Measurements from ENCODE around the gene CD82.
"Not testable (repeated sequence)": the region's sequence is repeated elsewhere in the genome, so short reads cannot be mapped to it uniquely, and the experiment has no call there.

CD82 gene

DNA sequence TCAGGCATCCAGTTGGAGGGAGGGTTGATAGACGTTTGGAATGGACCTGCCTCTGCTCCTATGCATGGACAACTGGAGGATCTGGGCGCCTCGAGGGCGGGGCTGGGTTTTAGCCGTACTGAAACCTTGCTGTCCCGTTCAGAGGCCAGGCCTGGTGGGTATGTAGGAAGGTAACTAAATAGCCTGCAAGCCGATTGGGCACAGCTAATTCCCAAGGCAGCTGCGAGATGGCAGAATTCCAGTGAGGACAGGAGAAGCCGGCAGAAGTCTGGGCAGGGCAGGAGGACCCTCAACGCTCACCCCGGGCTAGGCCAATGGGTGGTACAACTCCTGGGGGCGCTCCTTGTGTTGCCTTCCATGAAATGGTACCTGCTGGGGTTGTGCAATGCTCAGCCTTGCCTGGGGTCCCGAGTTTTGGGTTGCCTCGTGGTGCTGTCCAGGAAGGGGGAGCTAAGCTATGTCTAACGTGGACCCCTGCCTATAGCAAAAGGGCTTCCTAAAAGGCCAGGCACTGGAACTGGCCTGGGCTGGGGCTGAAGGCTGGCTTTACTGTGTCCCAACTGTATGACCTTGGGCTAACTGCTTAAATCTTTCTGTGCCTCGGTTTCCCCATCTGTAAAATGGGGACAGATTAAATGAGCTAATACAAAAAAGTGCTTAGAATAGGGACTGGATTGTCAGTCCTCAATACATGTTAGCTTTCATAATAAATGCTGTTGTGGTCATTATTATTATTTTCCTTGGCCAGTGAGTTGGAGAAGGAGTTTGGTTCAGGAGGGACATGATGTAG, 30.1 kb upstream of the CD82 start:
- no peak for DNase-seq

DNA sequence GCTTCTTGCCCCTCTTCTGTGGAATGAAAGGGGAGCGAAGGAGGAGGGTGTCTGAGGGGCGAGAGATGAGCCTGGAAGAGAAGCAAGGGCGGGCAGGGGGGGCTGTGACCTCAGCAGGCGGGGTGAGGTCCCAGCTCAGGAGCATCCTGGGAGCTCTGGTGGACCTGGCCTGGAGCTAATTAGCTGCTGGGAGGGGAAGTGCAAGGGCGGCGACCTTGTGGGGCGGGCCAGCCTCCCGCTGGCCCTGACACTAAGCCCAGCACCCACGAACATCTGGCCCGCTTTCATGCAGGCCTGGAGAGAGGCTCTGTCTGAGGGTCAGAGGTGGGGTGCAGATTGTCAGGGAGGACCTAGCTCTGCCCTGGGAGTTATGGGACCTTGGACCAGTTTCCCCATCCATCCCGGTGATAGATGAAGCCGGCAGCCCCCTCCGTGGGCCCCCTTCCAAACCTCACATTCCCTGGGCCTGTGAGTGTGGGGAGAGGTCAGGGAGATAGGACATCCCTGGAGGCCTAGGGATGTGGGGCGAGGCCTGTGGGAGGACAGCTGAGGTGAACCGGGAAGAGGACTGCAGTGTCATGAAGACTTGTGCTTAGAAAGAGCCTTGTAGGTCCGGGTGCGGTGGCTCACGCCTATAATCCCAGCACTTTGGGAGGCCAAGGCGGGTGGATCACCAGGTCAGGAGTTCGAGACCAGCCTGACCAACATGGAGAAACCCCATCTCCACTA, 28.5 kb upstream of the CD82 start:
- no peak for DNase-seq

DNA sequence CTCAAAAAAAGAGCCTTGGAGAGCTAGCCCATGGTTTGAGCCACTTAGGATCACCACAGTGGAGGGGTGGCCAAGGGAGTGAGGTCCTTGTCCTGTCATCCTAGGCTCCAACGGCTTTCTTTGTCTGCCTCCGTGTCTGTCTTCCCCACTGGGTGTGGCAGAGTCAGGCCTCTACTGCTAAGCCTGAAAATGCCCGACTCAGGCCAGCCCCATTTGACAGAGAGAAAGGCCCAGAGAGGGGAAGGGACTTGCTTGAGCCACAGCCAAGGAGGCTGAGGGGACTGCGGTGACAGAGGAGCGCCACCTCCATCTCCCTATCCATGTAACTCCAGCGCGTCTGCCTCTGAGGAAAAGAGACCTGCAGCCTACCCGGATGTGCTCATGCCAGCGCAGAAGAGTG, 27.8 kb upstream of the CD82 start:
- DNase-seq: no peak

DNA sequence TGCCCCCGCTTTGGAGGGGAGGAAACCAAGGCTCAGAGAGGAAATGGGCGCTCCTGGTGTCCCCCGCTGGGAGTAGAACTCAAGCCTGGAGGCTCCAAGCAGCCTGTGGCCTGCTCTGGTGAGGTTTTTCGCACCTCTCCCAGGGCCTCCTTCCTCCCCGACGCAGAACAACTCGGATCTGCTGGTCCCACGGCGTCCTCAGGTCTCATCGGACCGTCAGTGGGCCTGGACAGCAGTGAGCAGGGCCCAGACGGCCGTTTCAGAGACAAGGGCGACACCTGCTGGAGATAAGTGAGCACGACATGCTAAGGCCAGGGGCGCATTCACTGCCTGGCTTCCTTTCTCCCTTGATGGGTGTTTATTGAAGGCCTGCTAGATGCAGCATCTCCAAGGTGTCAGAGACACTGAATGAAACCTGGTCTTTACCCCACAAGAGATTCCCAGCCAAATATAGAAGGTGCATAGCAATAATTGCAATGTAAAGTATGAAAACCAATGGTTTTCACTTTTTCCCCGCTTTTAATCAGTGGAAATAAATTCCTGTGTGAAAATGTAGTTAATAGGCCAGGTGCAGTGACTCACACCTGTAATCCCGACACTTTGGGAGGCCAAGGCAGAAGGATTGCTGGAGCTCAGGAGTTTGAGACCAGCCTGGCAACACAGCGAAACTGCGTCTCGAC, 26.9 kb upstream of the CD82 start:
- peak; percentile 71 for DNase-seq

DNA sequence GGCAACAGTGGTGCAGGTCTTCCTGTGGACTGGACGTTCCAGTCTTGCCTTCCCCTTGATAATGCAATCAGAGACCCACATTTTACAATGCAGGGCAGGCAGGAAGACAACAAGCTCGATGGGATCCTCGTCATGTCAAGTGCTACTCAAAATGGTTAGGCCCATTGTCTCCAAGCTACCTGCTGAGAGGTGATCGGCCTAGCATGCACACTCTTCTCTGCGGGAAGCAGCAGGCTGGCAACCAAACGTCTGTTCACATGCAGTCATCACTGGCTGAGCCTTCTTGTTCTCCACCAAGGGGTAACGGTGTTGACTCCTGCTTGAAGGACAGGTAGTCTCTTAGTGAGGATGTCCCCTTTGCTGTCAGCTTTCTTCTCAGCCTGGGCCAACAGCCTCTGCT, 25.5 kb upstream of the CD82 start:
- DNase-seq: no peak

DNA sequence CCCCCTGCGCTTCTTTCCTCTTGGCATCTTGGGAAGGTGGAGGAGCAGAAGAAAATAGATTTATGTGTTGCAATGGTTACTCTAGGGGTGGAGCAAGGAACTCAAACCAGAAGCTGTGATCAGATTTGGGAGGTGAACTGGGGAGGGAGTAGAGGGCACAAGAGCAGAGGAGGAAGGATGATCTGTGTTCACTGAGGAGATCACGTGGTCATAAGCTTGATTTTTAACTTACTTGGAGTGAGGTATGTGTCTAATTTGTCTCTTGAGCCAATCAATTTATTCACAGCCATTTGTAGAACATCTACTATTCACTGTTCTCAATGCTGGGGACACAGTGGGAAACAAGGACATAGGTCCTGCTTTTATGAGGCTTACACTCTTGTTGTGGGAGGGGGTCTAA, 24.8 kb upstream of the CD82 start:
- no peak for DNase-seq

DNA sequence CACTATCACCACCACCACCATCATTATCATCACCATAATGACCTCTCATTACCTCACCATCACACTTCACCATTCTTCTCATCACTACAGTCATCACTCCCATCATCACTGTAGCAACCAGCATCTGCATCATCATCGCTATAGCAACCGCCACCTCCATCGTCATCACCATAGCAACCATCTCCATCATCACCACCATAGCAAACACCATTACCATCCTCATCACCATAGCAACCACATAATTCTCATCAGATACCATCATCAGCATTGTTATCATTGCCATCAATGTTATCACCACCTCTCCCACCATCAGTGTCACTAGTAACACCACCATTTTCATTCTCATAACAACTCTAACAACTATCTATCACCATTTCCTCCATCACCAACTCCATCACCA, 23.1 kb upstream of the CD82 start:
- no peak for DNase-seq

DNA sequence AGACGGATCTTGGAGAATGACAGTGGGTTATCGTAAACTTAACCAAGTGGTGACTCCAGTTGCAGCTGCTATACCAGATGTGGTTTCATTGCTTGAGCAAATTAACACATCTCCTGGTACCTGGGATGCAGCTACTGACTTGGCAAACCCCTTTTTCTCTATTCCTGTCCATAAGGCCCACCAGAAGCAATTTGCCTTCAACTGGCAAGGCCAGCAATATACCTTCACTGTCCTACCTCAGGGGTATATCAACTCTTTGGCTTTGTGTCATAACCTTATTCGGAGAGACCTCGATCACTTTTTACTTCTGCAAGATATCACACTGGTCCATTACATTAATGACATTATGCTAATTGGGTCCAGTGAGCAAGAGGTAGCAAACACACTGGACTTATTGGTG, 18.5 kb upstream of the CD82 start:
- not testable (repeated sequence) for DNase-seq

DNA sequence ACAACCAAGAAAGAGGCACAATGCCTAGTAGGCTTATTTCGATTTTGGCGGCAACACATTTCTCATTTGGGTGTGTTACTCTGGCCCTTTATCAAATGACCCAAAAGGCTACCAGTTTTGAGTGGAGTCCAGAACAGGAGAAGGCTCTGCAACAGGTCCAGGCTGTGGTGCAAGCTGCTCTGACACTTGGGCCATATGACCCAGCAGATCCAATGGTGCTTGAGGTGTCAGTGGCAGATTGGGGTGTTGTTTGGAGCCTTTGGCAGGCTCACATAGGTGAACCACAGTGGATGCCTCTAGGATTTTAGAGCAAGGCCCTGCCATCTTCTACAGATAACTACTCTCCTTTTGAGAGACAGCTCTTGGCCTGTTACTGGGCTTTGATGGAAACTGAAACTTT, 17.9 kb upstream of the CD82 start:
- not testable (repeated sequence) for DNase-seq

DNA sequence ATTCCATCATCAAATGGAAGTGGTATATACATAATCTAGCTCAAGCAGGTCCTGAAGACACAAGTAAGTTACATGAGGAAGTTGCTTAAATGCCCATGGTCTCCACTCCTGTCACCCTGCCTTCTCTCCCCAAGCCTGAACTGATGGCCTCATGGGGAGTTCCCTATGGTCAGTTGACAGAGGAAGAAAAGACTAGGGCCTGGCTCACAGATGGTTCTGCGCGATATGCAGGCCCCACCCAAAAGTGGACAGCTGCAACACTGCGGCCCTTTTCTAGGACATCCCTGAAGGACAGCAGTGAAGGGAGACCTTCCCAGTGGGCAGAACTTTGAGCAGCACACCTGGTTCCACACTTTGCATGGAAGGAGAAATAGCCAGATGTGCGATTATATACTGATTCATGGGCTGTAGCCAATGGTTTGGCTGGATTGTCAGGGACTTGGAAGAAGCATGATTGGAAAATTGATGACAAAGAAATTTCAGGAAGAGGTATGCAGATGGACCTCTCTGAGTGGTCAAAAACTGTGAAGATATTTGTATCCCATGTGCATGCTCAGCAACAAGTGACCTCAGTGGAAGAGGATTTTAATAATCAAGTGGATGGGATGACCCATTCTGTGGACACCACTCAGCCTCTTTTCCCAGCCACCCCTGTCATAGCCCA, 17.3 kb upstream of the CD82 start:
- no peak for DNase-seq

DNA sequence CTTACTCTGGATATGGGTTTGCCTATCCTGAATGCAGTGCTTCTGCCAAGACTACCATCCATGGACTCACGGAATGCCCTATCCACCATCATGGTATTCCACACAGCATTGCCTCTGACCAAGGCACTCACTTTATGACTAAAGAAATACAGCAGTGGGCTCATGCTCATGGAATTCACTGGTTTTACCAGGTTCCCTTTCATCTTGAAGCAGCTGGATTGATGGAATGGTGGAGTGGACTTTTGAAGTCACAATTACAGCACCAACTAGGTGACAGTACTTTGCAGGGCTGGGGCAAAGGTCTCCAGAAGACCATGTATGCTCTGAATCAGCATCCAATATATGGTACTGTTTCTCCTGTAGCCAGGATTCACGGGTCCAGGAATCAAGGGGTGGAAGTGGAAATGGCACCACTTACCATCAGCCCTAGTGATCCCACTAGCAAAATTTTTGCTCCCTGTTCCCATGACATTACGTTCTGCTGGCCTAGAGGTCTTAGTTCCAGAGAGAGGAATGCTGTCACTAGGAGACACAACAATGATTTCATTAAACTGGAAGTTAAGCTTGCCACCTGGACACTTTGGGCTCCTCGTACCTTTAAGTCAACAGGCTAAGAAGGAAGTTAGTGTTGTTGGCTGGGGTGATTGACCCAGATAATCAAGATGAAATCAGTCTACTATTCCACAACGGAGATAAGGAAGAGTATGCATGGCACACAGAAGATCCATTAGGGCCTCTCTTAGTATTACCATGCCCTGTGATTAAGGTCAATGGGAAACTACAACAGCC, 16.3 kb upstream of the CD82 start:
- not testable (repeated sequence) for DNase-seq

DNA sequence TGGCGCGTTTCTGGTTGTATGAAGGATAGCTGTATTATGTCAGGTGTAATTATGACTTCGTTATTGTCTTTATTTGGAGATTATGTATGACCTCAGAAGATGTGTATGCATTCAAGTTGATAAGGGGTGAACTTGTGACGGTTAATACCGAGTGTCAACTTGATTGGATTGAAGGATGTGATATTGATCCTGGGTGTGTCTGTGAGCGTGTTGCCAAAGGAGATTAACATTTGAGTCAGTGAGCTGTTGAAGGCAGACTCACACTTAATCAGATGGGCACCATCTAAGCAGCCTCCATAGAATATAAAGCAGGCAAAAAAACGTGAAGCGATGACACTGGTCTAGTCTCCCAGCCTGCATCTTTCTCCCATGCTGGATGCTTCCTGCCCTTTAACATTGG, 15.3 kb upstream of the CD82 start:
- DNase-seq: no peak

DNA sequence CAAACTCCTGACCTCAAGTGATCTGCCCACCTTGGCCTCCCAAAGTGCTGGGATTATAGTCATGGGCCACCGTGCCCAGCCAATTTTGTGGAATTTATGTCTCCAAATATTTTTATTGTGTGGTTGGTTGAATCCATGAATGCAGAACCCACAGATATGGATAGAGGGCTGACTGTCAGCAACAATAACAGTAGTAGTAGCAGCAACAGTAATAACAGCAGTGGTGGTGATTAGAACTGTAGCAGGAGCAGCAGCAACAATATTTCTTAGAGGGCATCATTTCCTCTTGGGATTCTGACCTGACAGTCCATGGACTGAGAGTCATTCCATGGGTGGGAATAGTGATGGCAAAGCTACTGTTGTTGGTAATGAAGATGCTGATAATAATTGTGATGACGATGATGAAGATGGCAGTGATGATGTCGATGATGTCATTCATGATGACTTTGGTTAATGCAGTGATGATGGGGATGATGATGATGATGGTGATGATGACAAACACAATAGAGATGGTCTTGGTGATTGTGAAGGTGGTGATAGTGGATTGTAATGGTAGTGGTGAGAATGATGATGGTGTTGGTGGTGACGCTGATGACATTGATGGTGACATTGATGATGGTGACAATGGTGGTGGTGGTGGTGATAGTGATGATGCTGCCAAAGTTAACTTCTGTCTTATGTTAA, 13.9 kb upstream of the CD82 start:
- no peak for DNase-seq

DNA sequence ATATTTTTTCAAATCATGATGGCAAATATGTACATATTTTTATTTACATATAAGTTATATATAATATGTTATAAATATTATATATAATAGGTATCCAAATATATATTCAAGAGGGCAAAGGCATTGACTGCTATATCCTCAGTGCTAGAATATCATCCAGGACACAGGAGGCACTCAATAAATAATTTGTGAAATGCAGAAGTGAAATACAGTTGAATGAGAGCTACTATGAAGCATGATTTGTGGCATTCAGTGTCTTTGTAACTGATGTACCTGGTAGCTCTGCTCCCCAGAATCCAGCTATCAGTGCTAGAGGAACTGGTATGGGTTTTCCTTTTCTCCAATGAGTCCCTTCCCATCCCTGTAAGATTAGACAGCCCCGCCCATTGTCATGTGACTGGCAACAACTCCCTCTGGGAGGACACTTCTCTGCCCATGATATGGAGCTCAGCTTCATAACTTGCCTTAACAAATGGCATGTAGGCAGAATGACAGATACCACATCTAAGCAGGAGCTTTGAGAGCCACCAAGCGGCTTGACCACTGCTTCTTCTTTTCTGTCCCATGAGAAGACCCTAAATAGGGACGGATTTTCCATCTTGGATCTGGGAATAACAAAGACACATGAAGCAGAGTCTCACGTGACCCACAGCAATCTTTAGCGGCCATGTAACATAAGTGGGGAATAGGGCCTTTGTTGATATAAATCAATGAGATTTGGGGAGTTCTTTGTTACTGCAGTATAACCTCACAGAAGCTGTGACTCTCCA, 10.2 kb upstream of the CD82 start:
- DNase-seq: no peak

DNA sequence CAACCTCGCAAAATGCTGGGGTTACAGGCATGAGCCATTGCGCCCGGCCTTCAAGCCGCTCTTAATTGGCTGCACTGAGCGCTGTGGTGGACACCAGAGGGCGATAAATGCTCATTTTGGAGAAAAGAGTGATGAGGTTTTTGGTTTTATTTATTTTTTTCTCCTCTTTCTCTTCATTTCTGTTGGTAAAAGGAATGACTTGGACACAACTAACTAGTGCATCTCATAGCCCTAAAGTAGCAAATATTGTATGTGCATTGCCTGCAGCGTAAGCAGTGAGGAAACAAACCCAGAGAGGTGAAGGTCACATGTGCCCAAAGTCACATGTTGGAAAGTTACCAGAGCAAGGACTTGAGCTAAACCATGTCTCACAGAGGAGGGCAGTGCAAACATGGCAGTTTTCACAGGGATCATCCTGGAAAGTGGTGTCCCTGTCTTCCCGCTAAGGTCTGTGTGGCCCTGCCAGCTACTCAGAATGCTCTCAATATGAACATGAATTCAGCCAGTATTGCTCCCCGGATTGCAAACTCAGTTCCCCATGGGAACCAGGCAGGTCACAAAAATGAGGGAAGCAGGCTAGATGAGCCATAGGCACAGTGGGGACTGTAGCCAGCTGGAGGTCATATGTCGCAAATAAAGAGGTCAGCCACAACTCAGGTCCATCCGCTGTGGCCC, 8.6 kb upstream of the CD82 start:
- DNase-seq: peak; percentile 70

DNA sequence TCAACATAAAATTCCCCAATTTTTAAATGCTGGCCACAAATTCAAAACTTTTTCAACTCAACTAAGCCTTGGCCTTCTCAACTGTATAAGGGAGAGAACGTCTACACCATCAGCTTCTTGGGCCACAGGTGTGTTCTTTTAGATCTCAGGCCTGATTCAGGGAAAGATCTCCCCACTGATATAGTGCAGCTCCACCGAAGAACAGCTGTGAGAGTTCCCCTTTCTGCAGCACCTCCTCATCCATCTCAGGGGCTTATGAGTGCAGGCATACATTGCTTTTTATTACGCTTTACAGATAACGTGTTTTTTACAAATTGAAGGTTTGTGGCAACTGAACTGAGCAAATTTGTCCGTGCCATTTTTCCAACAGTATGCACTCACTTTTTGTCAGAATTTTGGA, 8.0 kb upstream of the CD82 start:
- no peak for DNase-seq

DNA sequence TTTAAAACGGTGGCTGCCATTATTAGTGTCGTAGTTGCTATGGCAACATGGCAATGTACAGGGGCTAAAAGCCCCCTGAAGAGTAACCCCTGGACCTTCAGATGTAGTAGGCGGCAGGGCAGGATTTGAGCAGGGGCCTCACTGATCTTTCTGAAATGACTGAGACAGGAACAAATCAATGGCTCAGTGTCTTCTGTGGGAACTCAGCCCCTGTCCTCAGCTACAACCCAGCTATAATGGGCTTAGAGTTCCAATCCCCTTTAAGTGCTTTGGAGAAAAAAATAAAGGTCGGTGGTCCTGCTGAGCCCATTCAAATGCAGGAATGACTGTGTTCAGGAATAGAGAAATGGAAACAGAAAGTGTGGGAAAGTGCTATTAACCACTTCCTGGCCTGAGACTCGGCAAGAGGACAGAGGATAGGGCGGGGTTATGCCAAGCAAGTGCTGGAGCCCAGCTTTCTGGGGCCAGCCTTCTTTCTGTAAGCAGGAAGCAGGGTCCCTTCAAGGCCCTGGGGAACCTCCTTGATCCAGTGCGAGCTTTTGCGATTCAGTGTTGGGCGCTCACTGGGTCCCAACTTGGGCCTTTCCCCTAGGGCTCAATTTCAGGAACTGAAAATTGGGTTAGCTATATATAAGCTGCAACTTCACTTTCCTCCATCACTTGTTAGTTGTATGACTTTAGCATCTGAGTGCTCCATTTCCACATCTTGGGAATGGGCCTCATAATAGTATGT, 6.1 kb upstream of the CD82 start:
- DNase-seq: no peak

DNA sequence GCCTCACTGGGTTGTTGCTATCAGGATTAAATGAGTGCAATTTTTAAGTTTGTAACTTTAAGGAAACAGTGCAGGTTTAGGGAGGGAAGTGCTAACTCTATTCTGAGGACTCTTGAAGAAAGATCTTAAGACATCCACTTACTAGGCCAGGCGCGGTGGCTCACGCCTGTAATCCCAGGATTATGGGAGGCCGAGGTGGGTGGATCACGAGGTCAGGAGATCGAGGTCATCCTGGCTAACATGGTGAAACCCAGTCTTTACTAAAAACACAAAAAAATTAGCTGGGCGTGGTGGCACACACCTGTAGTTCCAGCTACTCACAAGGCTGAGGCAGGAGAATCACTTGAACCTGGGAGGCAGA, 5.5 kb upstream of the CD82 start:
- DNase-seq: not testable (repeated sequence)

DNA sequence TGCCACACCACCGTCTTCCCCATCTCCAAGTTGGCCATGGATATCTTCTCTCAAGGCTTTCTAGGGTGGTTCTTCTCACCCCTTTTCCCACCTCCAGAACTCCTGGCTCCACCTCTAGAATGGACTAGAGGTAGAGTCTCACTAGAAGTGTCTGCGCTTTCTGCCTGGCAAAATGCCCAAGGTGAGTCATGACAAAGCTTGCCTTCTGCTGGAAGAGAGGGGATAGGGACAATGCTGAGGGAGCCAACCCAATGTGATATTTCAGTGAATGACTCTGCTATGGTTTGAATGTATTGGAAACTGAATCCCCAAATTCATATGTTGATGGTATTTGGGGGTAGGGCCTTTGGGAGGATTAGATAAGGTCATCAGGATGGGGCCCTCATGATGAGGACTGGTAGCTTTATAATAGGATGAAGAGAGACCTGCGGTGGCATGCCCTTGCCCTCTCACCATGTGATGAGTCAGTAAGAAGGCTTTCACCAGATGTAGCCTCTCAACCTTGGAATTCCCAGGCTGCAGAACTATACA, 4.1 kb upstream of the CD82 start:
- no peak for DNase-seq

All from stimulated activated CD4-positive, alpha-beta T cell treated with anti-CD3 and anti-CD28 coated beads, Interleukin-4, amount 100 ng/mL, for 1 hour (primary cell).